Ishikawa (cell line): ENCODE data around the gene GIT1.

Experiments
- CEBPB ChIP-seq: IDR thresholded peaks from 2 replicates; pipeline ENCODE4 v1.6.1; 2012
- CREB1 ChIP-seq: IDR thresholded peaks from 2 replicates; pipeline ENCODE4 v1.6.1; 2012; ENCODE audit warnings: low read depth
- EGR1 ChIP-seq: IDR thresholded peaks from 2 replicates; pipeline ENCODE4 v1.6.1; 2012
- EP300 ChIP-seq: IDR thresholded peaks from 2 replicates; pipeline ENCODE4 v1.6.1; 2012; ENCODE audit warnings: borderline replicate concordance
- FOXM1 ChIP-seq: IDR thresholded peaks from 2 replicates; pipeline ENCODE4 v1.6.1; 2012; ENCODE audit warnings: low read depth, borderline replicate concordance
- MAX ChIP-seq: IDR thresholded peaks from 2 replicates; pipeline ENCODE4 v1.6.1; 2012
- NFIC ChIP-seq: IDR thresholded peaks from 2 replicates; pipeline ENCODE4 v1.6.1; 2012
- RAD21 ChIP-seq: IDR thresholded peaks from 2 replicates; pipeline ENCODE4 v1.6.1; 2012; ENCODE audit warnings: low read depth
- REST ChIP-seq: IDR thresholded peaks from 2 replicates; pipeline ENCODE4 v1.6.1; 2012; ENCODE audit warnings: low read depth, mild to moderate bottlenecking
- TAF1 ChIP-seq: IDR thresholded peaks from 2 replicates; pipeline ENCODE4 v1.6.1; 2012; ENCODE audit warnings: low read depth, mild to moderate bottlenecking
- TCF12 ChIP-seq: IDR thresholded peaks from 2 replicates; pipeline ENCODE4 v1.6.1; 2012; ENCODE audit warnings: low read depth
- TEAD4 ChIP-seq: IDR thresholded peaks from 2 replicates; pipeline ENCODE4 v1.6.1; 2012
- USF1 ChIP-seq: IDR thresholded peaks from 2 replicates; pipeline ENCODE4 v1.6.1; 2012
- YY1 ChIP-seq: IDR thresholded peaks from 2 replicates; pipeline ENCODE4 v1.6.1; 2012; ENCODE audit warnings: low read depth
- ZBTB7A ChIP-seq: IDR thresholded peaks from 2 replicates; pipeline ENCODE4 v1.6.1; 2012; ENCODE audit warnings: low read depth

Gene GIT1

GRCh38 chr17:29573871-29574731 lies 15.3 kb downstream of the GIT1 start:
- TF ChIP-seq MAX (no peak), TAF1 (no peak), TEAD4 (no peak), EP300 (no peak), NFIC (no peak), REST (no peak), YY1 (no peak), TCF12 (no peak), CEBPB (no peak), USF1 (no peak), RAD21 (no peak), FOXM1 (no peak), EGR1 (no peak), CREB1 (no peak)

- TF ChIP-seq ZBTB7A: no peak
- no peak for TF ChIP-seq TCF12
- no peak for TF ChIP-seq EGR1
- no peak for TF ChIP-seq MAX
- no peak for TF ChIP-seq CEBPB
- TF ChIP-seq EP300: no peak
- no peak for TF ChIP-seq USF1
- no peak for TF ChIP-seq RAD21
- no peak for TF ChIP-seq REST
- TF ChIP-seq YY1: no peak
- TF ChIP-seq TAF1: no peak
- TF ChIP-seq TEAD4: no peak
- no peak for TF ChIP-seq FOXM1
- TF ChIP-seq CREB1: no peak
- TF ChIP-seq NFIC: no peak
Observed at GRCh38 chr17:29573558-29573869, 15.9 kb downstream of the GIT1 start.

GRCh38 chr17:29572691-29573557 lies 16.5 kb downstream of the GIT1 start:
- TF ChIP-seq TAF1 (no peak), MAX (no peak), EGR1 (no peak), CREB1 (no peak), TEAD4 (no peak), REST (no peak), NFIC (no peak), TCF12 (no peak), FOXM1 (no peak), CEBPB (no peak)
